WTC11 (cell line): Measurements from ENCODE around the gene MYL4. TPM values are rescaled to one million over a fixed set of nuclear protein-coding genes. Genes with fewer than 3 reads are reported as not detected.
"Not testable (repeated sequence)": the region's sequence is repeated elsewhere in the genome, so short reads cannot be mapped to it uniquely, and the experiment has no call there.

Experiments used
- ATAC-seq: fragments of 200-7000 bp; cut with Tn5 transposase; 2 replicates; pipeline ENCODE4 v1.10.0; 2021; ENCODE audit warnings: mild to moderate bottlenecking, moderate library complexity
- CTCF ChIA-PET: fragments of 300-600 bp; sonication (Branson Sonifier 250); formaldehyde crosslinking; loops from one replicate; lab custom pipeline; 2021; ENCODE audit warnings: antibody characterized with exemption; lab: Charles Lee
- POLR2A ChIA-PET: fragments of 350-600 bp; sonication (Branson Sonifier 250); formaldehyde crosslinking; loops from one replicate; lab custom pipeline; 2021; ENCODE audit warnings: antibody characterized with exemption; lab: Charles Lee
- DNase-seq: peaks from one replicate; pipeline ENCODE4 v3.0.0; 2021; ENCODE audit warnings: low spot score
- H3K27ac Mint-ChIP-seq: 2 replicates; pipeline ENCODE4 v1.8.0; 2021; ENCODE audit warnings: mixed read lengths
- H3K27me3 Mint-ChIP-seq: 2 replicates; pipeline ENCODE4 v1.8.0; 2021; ENCODE audit warnings: low read depth, mild to moderate bottlenecking, moderate library complexity, mixed read lengths
- H3K36me3 Mint-ChIP-seq: 2 replicates; pipeline ENCODE4 v1.8.0; 2021; ENCODE audit warnings: mixed read lengths
- H3K4me1 Mint-ChIP-seq: 2 replicates; pipeline ENCODE4 v1.8.0; 2022; ENCODE audit warnings: mixed read lengths
- H3K4me3 Mint-ChIP-seq: 2 replicates; pipeline ENCODE4 v1.8.0; 2021; ENCODE audit warnings: mild to moderate bottlenecking, moderate library complexity, mixed read lengths
- H3K9me3 Mint-ChIP-seq: 2 replicates; pipeline ENCODE4 v1.8.0; 2021; ENCODE audit warnings: mixed read lengths
- ATF1 ChIP-seq: sonication (generic); formaldehyde crosslinking; IDR thresholded peaks from 2 replicates; pipeline ENCODE4 v1.8.1; 2023; ENCODE audit warnings: mild to moderate bottlenecking, moderate library complexity, missing genetic modification reagents
- ATF3 ChIP-seq: sonication (generic); formaldehyde crosslinking; conservative IDR thresholded peaks from 2 replicates; pipeline ENCODE4 v1.8.1; 2022; ENCODE audit warnings: mild to moderate bottlenecking, missing genetic modification reagents
- CTCF ChIP-seq: fragments of 200-600 bp; IDR thresholded peaks from 2 replicates; pipeline ENCODE4 v1.8.0; 2022; ENCODE audit warnings: antibody characterized with exemption
- EMX1 ChIP-seq: fragments of 250-450 bp; sonication (Bioruptor Pico); IDR thresholded peaks from 2 replicates; pipeline ENCODE4 v1.8.0; 2021; ENCODE audit warnings: mild to moderate bottlenecking
- IRF2 ChIP-seq: sonication (generic); formaldehyde crosslinking; IDR thresholded peaks from 2 replicates; pipeline ENCODE4 v1.8.0; 2022; ENCODE audit warnings: low read depth, missing genetic modification reagents, borderline replicate concordance
- KAT7 ChIP-seq: sonication (generic); formaldehyde crosslinking; IDR thresholded peaks from 2 replicates; pipeline ENCODE4 v1.8.1; 2023; ENCODE audit warnings: missing genetic modification reagents, mild to moderate bottlenecking, borderline replicate concordance
- MYBL2 ChIP-seq: sonication (generic); formaldehyde crosslinking; IDR thresholded peaks from 2 replicates; pipeline ENCODE4 v1.8.1; 2023; ENCODE audit warnings: mild to moderate bottlenecking, moderate library complexity, missing genetic modification reagents
- NR1H2 ChIP-seq: sonication (generic); formaldehyde crosslinking; IDR thresholded peaks from 2 replicates; pipeline ENCODE4 v1.9.0; 2021; ENCODE audit warnings: mild to moderate bottlenecking, moderate library complexity, missing genetic modification reagents
- TEAD4 ChIP-seq: sonication (generic); formaldehyde crosslinking; IDR thresholded peaks from 2 replicates; pipeline ENCODE4 v1.8.0; 2022; ENCODE audit warnings: mild to moderate bottlenecking, missing genetic modification reagents
- ZNF219 ChIP-seq: sonication (generic); formaldehyde crosslinking; IDR thresholded peaks from 2 replicates; pipeline ENCODE4 v1.8.0; 2023; ENCODE audit warnings: missing genetic modification reagents, mild to moderate bottlenecking, borderline replicate concordance
- ZNF232 ChIP-seq: sonication (generic); formaldehyde crosslinking; IDR thresholded peaks from 2 replicates; pipeline ENCODE4 v1.8.0; 2022; ENCODE audit warnings: mild to moderate bottlenecking, missing genetic modification reagents
- ZSCAN18 ChIP-seq: fragments of 250-450 bp; sonication (Bioruptor Pico); IDR thresholded peaks from 2 replicates; pipeline ENCODE4 v2.1.2; 2022; ENCODE audit warnings: mild to moderate bottlenecking, moderate library complexity
- total RNA-seq: library from RNA; stranded (reverse); gene quantifications from 3 replicates; pipeline ENCODE4 v1.2.3, GENCODE V29; 2021
- TF ChIP-seq, protein P1 (sequence below): fragments of 250-450 bp; sonication (Bioruptor Pico); conservative IDR thresholded peaks from 2 replicates; pipeline ENCODE4 v1.9.0; 2021; ENCODE audit warnings: mild to moderate bottlenecking

Gene MYL4
- total RNA-seq, 1 experiment from 2014 or later, result 0.50 TPM

GRCh38 chr17:47214931-47215330, 5.8 kb downstream of the MYL4 start:
- H3K9me3 Mint-ChIP-seq, result no peaks in the 10 kb centered on the region
- TF ChIP-seq TEAD4 (CRISPR knock-in tag) (no peak), CTCF (no peak), NR1H2 (CRISPR knock-in tag) (no peak), ATF1 (CRISPR knock-in tag) (no peak), IRF2 (CRISPR knock-in tag) (no peak), EMX1 (CRISPR knock-in tag) (no peak), KAT7 (CRISPR knock-in tag) (no peak)
- TF ChIP-seq, all 79 proteins: peak for 0
- H3K27ac Mint-ChIP-seq, result no peak overlapping the region
- no peaks in the 10 kb centered on the region for H3K4me1 Mint-ChIP-seq
- no peak for ATAC-seq
- ChIA-PET POLR2A (no interaction called here), CTCF (no interaction called here)
- H3K4me3 Mint-ChIP-seq, result no peak overlapping the region
- peaks cover 17% of the 10 kb centered on the region for H3K27me3 Mint-ChIP-seq
- no peak for DNase-seq
- no peaks in the 10 kb centered on the region for H3K36me3 Mint-ChIP-seq

DNA sequence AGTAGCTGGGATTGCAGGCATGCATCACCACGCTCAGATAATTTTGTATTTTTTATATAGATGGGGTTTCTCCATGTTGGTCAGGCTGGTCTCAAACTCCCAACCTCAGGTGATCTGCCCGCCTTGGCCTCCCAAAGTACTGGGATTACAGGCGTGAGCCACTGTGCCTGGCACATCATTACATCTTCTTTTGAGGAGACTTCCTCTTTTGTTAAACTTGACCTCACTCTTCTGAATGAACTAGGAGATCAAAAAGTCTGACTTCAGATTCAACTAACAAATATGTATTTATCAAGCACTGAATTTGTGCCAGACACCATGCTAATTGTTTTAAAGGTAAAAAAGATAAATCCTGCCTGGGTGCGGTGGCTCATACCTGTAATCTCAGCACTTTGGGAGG, 7.7 kb downstream of the MYL4 start:
- H3K36me3 Mint-ChIP-seq, H3K4me3 Mint-ChIP-seq, POLR2A ChIA-PET, H3K27ac Mint-ChIP-seq, DNase-seq, CTCF ChIA-PET, H3K9me3 Mint-ChIP-seq, ATAC-seq: not testable (repeated sequence)
- Mint-ChIP-seq H3K4me1 (peaks cover 14% of the 10 kb centered on the region), H3K27me3 (peaks cover 32% of the 10 kb centered on the region)

- CTCF ChIA-PET, result not testable (repeated sequence)
Measured at GRCh38 chr17:47217279-47217678, 8.1 kb downstream of the MYL4 start.

DNA sequence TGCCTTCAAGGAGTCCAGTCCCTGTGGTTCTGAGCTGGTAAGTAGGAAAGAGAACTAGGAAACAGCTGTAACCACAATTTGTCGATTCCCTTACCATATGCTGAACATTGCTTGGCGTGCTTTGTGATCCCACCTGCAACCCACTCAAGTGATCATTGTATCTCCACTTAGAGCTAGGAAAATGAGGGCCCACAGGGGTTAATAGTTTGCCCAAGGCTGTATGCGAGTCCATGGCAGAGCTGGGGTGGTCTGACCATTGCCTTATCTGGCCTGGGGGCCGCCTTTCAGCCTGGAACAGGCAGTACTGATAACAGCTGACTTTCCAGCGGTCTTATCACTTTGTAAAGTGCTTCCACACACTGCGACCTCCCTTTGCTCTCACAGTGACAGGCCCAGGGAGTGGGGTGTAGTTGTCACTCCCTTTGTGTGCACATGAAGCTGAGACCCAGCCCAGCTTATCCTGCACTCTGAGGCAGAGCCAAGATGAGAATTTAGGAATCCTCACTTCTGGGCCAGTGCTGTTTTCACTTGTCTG, 9.8 kb downstream of the MYL4 start:
- peaks cover 11% of the 10 kb centered on the region for H3K9me3 Mint-ChIP-seq
- ATAC-seq (no peak), DNase-seq (no peak)
- H3K4me3 Mint-ChIP-seq, result no peak overlapping the region
- POLR2A ChIA-PET, result no interaction called here
- H3K27ac Mint-ChIP-seq, result no peak overlapping the region
- H3K27me3 Mint-ChIP-seq, result peaks cover 48% of the 10 kb centered on the region
- H3K4me1 Mint-ChIP-seq, result peaks cover 14% of the 10 kb centered on the region
- peaks cover 6% of the 10 kb centered on the region for H3K36me3 Mint-ChIP-seq
- TF ChIP-seq ATF3 (no peak), ZNF219 (CRISPR knock-in tag) (no peak), ZNF232 (CRISPR knock-in tag) (no peak), MYBL2 (CRISPR knock-in tag) (no peak), NR1H2 (CRISPR knock-in tag) (no peak), ZSCAN18 (CRISPR knock-in tag) (no peak)
- TF ChIP-seq, protein P1, sequence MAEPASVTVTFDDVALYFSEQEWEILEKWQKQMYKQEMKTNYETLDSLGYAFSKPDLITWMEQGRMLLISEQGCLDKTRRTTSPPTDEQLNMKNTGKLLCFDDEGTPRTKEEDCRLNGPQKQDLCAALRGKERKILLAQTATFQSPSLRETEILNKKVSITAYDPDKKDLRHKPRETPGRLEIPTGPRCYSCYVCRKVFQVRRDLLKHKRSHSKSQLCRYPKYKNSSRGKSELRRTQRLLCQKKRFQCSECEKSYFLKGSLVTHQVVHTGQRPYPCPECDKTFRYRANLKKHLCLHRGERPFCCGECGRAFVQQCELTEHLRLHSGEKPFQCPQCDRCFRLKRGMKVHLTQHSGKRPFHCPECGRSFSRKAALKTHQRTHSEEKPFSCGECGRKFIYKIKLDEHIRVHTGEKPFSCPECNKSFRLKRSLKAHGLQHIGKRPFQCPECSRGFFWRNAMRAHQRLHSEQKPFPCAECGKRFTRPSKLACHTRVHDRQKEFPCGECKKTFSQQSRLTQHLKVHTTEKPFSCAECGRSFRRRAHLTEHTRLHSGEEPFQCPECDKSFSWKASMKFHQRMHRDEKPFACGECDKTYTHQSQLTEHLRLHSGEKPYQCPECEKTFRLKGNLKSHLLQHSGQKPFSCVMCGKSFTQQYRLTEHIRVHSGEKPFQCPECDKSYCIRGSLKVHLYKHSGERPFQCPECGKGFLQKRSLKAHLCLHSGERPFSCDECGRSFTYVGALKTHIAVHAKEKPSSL (CRISPR knock-in tag), result no peak
- CTCF ChIA-PET, result interaction anchor here (1.1 kb wide), 1 partner anchor 10 kb away, joined by 3 read pairs; no protein-coding TSS in a partner anchor

More at GRCh38 chr17:47217279-47217678, 8.1 kb downstream of the MYL4 start:
- peaks cover 14% of the 10 kb centered on the region for H3K4me1 Mint-ChIP-seq
- DNase-seq, H3K27ac Mint-ChIP-seq, H3K9me3 Mint-ChIP-seq, ATAC-seq, H3K36me3 Mint-ChIP-seq, POLR2A ChIA-PET, H3K4me3 Mint-ChIP-seq: not testable (repeated sequence)
- H3K27me3 Mint-ChIP-seq, result peaks cover 35% of the 10 kb centered on the region
